IPS-18a (cell line): ENCODE data around the gene HIVEP3.

Source experiments
- H3K27ac ChIP-seq: one replicate; pipeline ENCODE4 v1.5.1; 2013; ENCODE audit warnings: low read length
- H3K27me3 ChIP-seq: one replicate; pipeline ENCODE4 v1.6.1; 2013; ENCODE audit warnings: mild to moderate bottlenecking, low read length; ENCODE audit not compliant: control insufficient read depth, insufficient read depth
- H3K36me3 ChIP-seq: one replicate; pipeline ENCODE4 v1.6.1; 2013; ENCODE audit warnings: low read depth, low read length; ENCODE audit not compliant: control insufficient read depth
- H3K4me1 ChIP-seq: one replicate; pipeline ENCODE4 v1.6.1; 2013; ENCODE audit warnings: low read depth, low read length; ENCODE audit not compliant: control insufficient read depth
- H3K4me3 ChIP-seq: one replicate; pipeline ENCODE4 v1.5.1; 2013; ENCODE audit warnings: low read length
- H3K9ac ChIP-seq: one replicate; pipeline ENCODE4 v1.6.1; 2013; ENCODE audit warnings: mild to moderate bottlenecking, low read length, moderate library complexity
- H3K9me3 ChIP-seq: one replicate; pipeline ENCODE4 v1.6.1; 2013; ENCODE audit warnings: low read depth, low read length; ENCODE audit not compliant: control insufficient read depth

The HIVEP3 gene

GRCh38 chr1:41533016-41533730, 385.5 kb downstream of the HIVEP3 start:
- no peaks in the 10 kb centered on the region for H3K36me3 ChIP-seq
- no peaks in the 10 kb centered on the region for H3K9me3 ChIP-seq
- no peaks in the 10 kb centered on the region for H3K27me3 ChIP-seq
- H3K4me1 ChIP-seq = no peaks in the 10 kb centered on the region
- no peak overlapping the region for H3K27ac ChIP-seq
- no peak overlapping the region for H3K9ac ChIP-seq
- H3K4me3 ChIP-seq = no peak overlapping the region

DNA sequence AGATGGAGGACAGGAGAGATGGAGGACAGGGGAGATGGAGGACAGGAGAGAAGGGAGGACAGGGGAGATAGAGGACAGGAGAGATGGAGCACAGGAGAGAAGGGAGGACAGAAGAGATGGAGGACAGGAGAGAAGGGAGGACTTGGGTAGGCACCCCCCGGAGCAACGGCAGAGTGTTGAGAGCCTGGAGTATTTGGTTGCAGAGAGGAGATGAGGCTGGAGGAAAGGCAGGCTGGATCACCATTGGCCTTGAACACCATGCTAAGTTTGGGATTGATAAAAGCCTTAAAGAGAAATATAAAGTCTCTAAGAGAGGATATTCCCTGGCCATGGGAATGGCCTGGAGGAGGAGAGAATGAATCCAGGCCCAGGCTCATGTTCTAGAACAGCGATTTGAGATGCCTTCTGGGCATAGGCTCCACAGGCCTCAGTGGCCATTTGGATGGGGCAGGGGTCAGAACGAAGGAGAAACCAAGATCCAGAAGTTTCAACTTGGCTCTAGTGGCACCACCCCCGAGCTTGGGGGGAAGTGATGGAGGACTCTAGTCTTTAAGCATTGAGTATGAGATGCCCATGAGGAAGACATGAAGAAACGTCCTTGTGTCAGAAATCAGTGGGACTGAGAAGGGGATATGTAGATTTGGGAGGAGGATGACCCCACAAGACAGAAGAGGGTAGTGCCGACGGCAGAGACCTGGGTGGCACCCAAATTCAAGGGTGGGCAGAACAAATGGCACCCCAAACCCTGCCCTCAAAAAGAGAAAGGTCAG, 386.3 kb downstream of the HIVEP3 start:
- Histone ChIP-seq H3K27me3 (no peaks in the 10 kb centered on the region), H3K27ac (no peak overlapping the region), H3K4me1 (no peaks in the 10 kb centered on the region), H3K9ac (no peak overlapping the region), H3K36me3 (no peaks in the 10 kb centered on the region), H3K4me3 (no peak overlapping the region), H3K9me3 (no peaks in the 10 kb centered on the region)

- Histone ChIP-seq H3K27me3 (no peaks in the 10 kb centered on the region), H3K4me3 (no peak overlapping the region), H3K9me3 (no peaks in the 10 kb centered on the region), H3K9ac (no peak overlapping the region), H3K4me1 (no peaks in the 10 kb centered on the region), H3K27ac (no peak overlapping the region), H3K36me3 (no peaks in the 10 kb centered on the region)
These were observed 388.3 kb downstream of the HIVEP3 start for GRCh38 chr1:41530411-41530810.

DNA sequence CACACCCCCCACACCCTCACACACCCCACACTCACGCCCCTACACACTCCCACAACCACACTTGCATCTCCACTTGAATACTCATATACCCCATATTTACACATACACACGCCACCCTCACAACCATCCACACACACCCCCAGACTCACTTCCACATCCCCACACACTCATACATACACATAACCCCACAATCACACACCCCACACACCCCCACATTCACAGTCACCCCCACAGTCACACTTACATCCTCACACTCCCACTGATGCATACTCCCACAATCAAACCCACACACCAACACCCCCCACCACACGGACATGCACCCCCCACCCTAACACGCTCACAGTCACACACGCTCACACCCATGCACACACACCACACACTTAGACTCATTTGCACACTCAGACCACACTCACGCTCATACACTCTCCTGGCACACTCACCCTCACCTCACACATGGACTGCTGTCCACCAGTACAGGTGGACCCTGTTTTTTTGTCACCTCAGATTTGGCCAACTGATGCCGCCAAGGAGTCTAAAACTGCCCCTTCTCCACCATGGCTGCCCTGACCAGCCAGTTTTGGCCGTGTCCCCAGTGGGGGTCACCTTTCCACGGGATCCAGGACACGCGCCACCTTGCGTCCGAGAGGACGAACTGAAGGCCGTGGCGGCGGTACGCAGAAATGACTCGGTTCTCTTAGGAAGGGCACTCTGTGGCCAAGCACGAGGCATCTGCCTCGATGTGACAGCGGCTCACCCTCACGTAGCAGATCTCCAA, 388.9 kb downstream of the HIVEP3 start:
- Histone ChIP-seq H3K4me3 (no peak overlapping the region), H3K9ac (no peak overlapping the region), H3K36me3 (no peaks in the 10 kb centered on the region), H3K9me3 (no peaks in the 10 kb centered on the region), H3K4me1 (no peaks in the 10 kb centered on the region), H3K27me3 (no peaks in the 10 kb centered on the region), H3K27ac (no peak overlapping the region)

DNA sequence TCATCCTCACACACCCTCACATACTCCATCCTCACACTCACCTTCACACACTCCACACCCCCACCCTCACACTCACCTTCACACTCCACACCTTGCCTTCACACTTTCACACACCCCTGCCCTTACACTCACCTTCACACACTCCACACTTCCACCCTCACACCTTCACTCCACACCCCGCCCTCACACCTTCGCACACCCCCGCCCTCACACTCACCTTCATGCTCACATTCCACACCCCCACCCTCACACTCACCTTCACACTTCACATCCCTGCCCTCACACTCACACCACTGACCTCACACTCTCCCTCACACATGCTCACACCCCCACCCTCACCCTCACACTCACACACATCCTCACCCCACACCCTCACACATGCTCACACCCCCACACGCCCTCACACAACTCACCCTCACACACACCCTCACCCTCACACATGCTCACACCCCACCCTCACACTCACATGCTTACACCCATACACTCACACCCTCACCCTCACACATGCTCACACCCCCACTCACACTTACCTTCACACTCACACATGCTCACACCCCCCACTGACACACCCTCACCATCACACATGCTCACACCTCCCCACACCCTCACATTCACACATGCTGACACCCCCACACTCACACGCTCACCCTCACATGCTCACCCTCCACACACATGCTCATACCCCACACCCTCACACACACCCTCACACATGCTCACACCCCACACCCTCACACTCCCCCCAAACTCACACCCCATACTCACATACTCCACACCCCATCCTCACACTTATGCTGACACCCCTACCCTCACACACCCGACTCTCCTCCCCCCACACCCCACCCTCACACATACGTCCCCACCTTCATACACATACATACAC, 389.8 kb downstream of the HIVEP3 start:
- H3K9me3 ChIP-seq = no peaks in the 10 kb centered on the region
- H3K4me3 ChIP-seq = no peak overlapping the region
- no peaks in the 10 kb centered on the region for H3K27me3 ChIP-seq
- no peak overlapping the region for H3K9ac ChIP-seq
- H3K36me3 ChIP-seq = no peaks in the 10 kb centered on the region
- H3K27ac ChIP-seq = no peak overlapping the region
- no peaks in the 10 kb centered on the region for H3K4me1 ChIP-seq

DNA sequence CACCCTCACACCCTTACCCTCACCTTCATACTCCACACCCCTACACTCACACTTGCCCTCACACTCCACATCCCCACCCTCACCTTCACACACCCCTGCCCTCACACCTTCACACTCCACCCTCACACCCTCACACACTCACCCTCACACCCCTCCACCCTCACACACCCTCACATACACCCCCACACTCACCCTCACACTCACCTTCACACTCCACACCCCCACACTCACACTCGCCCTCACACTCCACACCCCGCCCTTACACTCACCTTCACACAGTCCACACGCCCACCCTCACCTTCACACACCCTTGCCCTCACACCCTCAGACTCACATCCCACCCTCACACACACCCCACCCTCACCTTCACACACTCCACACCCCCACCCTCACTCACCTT, 390.6 kb downstream of the HIVEP3 start:
- Histone ChIP-seq H3K4me1 (no peaks in the 10 kb centered on the region), H3K4me3 (no peak overlapping the region), H3K9ac (no peak overlapping the region), H3K27me3 (no peaks in the 10 kb centered on the region), H3K27ac (no peak overlapping the region), H3K9me3 (no peaks in the 10 kb centered on the region), H3K36me3 (no peaks in the 10 kb centered on the region)

- Histone ChIP-seq H3K9ac (no peak overlapping the region), H3K27me3 (no peaks in the 10 kb centered on the region), H3K4me3 (no peak overlapping the region), H3K4me1 (no peaks in the 10 kb centered on the region), H3K27ac (no peak overlapping the region), H3K9me3 (no peaks in the 10 kb centered on the region), H3K36me3 (no peaks in the 10 kb centered on the region)
These were observed 391.7 kb downstream of the HIVEP3 start for GRCh38 chr1:41526956-41527561.

GRCh38 chr1:41525891-41526587, 392.7 kb downstream of the HIVEP3 start:
- Histone ChIP-seq H3K36me3 (no peaks in the 10 kb centered on the region), H3K9ac (no peak overlapping the region), H3K4me3 (no peak overlapping the region), H3K4me1 (no peaks in the 10 kb centered on the region), H3K27ac (no peak overlapping the region), H3K9me3 (no peaks in the 10 kb centered on the region), H3K27me3 (no peaks in the 10 kb centered on the region)

DNA sequence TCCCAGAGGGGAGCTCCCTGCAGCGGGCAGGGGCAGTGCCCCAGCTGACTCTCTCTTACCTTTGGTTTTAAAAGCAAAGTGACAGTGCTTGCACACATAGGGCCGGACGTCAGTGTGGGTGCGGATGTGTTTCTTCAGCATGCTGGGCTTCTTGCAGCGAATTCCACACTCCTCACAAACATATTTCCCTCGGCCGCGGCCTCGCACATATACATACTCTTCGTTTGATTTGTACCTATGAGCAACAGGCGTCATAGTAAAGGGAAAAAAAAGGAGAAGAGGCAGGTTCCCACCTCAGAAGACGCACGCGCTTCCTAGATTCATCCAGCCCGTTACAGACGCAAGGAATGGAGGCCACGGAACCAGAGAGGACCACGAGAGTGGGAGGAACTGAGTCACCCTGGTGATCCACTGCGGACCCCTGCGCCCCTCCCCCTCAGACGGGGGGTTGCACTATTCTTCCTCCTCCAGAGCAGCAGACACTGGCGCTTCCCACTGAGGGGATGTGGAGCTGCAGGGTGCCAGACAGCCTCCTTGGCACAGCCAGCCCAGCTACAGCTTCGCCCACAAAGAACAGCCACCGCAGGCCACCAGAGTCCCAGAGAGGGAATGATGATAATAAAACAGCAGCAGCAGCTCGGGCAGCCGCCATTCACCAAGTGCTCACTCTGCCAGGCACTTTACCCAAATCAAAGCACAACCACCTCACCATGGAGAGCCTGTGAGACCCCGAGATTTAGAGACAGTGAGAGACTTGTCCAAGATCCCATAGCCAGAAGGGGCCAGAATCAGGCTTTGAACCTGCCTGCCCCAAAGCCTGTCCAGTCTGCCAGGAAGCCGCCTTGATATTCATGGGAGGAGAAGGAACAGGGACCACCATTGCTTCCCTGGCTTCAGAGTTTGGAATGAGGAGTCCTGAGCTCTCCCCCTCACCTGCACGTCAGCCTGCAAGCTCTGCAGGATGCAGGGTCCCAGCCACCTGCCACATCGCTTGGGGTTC, 393.7 kb downstream of the HIVEP3 start:
- Histone ChIP-seq H3K27ac (no peak overlapping the region), H3K4me3 (no peak overlapping the region), H3K27me3 (no peaks in the 10 kb centered on the region), H3K9ac (no peak overlapping the region), H3K9me3 (no peaks in the 10 kb centered on the region), H3K4me1 (no peaks in the 10 kb centered on the region), H3K36me3 (no peaks in the 10 kb centered on the region)
